ENCODE measurements around the gene ANGPTL4.

GRCh38 chr19:8423817-8424223, 59.9 kb downstream of the ANGPTL4 start:
- no peak for TF ChIP-seq CTCF (conservative IDR thresholded peaks at IDR 0.05)
- TF ChIP-seq EZH2 (IDR thresholded peaks at IDR 0.05; ENCODE audit: low read depth): no peak

All from PC-9 (cell line).